RWPE2 (cell line): ENCODE results near the gene USP36.
"Not testable (repeated sequence)": the region's sequence is repeated elsewhere in the genome, so short reads cannot be mapped to it uniquely, and the experiment has no call there.

Experiments used
- ATAC-seq: fragments of 200-7000 bp; cut with Tn5 transposase; 3 replicates; pipeline ENCODE4 v1.9.1; 2021; ENCODE audit warnings: low read depth
- DNase-seq: peaks from one replicate; pipeline ENCODE4 v3.0.0-alpha.2; 2020; ENCODE audit warnings: low spot score
- H3K27ac ChIP-seq: fragments of 450-650 bp; 2 replicates; pipeline ENCODE4 v1.5.1; 2017; ENCODE audit warnings: mild to moderate bottlenecking; ENCODE audit not compliant: poor library complexity, severe bottlenecking
- H3K27me3 ChIP-seq: fragments of 250-450 bp; sonication (Bioruptor Pico); 2 replicates; pipeline ENCODE4 v1.5.1; 2021; ENCODE audit warnings: mild to moderate bottlenecking, moderate library complexity; ENCODE audit not compliant: insufficient read depth, poor library complexity, severe bottlenecking
- H3K36me3 ChIP-seq: fragments of 250-450 bp; sonication (Bioruptor Pico); 2 replicates; pipeline ENCODE4 v1.5.1; 2020; ENCODE audit warnings: low read depth, mild to moderate bottlenecking, moderate library complexity
- H3K4me1 ChIP-seq: fragments of 250-450 bp; sonication (Bioruptor Pico); 2 replicates; pipeline ENCODE4 v1.5.1; 2021; ENCODE audit warnings: mild to moderate bottlenecking, moderate library complexity; ENCODE audit not compliant: insufficient read depth, poor library complexity, severe bottlenecking
- H3K4me3 ChIP-seq: fragments of 250-450 bp; sonication (Bioruptor Pico); 2 replicates; pipeline ENCODE4 v1.5.1; 2021; ENCODE audit warnings: mild to moderate bottlenecking, moderate library complexity; ENCODE audit not compliant: severe bottlenecking
- H3K9me3 ChIP-seq: fragments of 250-450 bp; sonication (Bioruptor Pico); 2 replicates; pipeline ENCODE4 v1.5.1; 2021; ENCODE audit warnings: mild to moderate bottlenecking, moderate library complexity; ENCODE audit not compliant: severe bottlenecking
- CTCF ChIP-seq: fragments of 450-650 bp; IDR thresholded peaks from one replicate; pipeline ENCODE4 v1.5.1; 2017; ENCODE audit warnings: mild to moderate bottlenecking, moderate library complexity; ENCODE audit not compliant: poor library complexity, severe bottlenecking

The USP36 gene

GRCh38 chr17:78868391-78868790, 27.8 kb upstream of the USP36 start:
- H3K27me3 ChIP-seq = no peaks in the 10 kb centered on the region
- H3K36me3 ChIP-seq = peaks cover 8% of the 10 kb centered on the region
- H3K27ac ChIP-seq = no peak overlapping the region
- H3K9me3 ChIP-seq = no peaks in the 10 kb centered on the region
- no peak for TF ChIP-seq CTCF
- H3K4me1 ChIP-seq = peaks cover 10% of the 10 kb centered on the region
- no peak for DNase-seq
- no peak for ATAC-seq
- no peak overlapping the region for H3K4me3 ChIP-seq

- ATAC-seq, H3K36me3 ChIP-seq: not testable (repeated sequence)
Measured at GRCh38 chr17:78867046-78867445, 26.4 kb upstream of the USP36 start.

GRCh38 chr17:78865682-78866390, 25.2 kb upstream of the USP36 start:
- Histone ChIP-seq H3K36me3 (peaks cover 11% of the 10 kb centered on the region), H3K4me3 (no peak overlapping the region), H3K27ac (no peak overlapping the region), H3K9me3 (no peaks in the 10 kb centered on the region), H3K27me3 (no peaks in the 10 kb centered on the region), H3K4me1 (peaks cover 17% of the 10 kb centered on the region)
- TF ChIP-seq CTCF = peak; percentile 93
- ATAC-seq (peak; percentile 60), DNase-seq (no peak)

More at GRCh38 chr17:78867046-78867445, 26.4 kb upstream of the USP36 start:
- H3K27me3 ChIP-seq, H3K4me3 ChIP-seq, DNase-seq, H3K9me3 ChIP-seq, H3K27ac ChIP-seq: not testable (repeated sequence)
- H3K4me1 ChIP-seq = peaks cover 12% of the 10 kb centered on the region

GRCh38 chr17:78864117-78864516, 23.5 kb upstream of the USP36 start:
- no peak for TF ChIP-seq CTCF
- Histone ChIP-seq H3K27me3 (no peaks in the 10 kb centered on the region), H3K4me3 (no peak overlapping the region), H3K36me3 (peaks cover 6% of the 10 kb centered on the region; the same call in 1 of the 2 replicates), H3K9me3 (no peaks in the 10 kb centered on the region), H3K27ac (no peak overlapping the region), H3K4me1 (peaks cover 17% of the 10 kb centered on the region)
- no peak for DNase-seq
- ATAC-seq = no peak

- Histone ChIP-seq H3K4me3 (no peak overlapping the region), H3K27ac (peak overlapping the region; percentile 76), H3K4me1 (peaks cover 17% of the 10 kb centered on the region), H3K27me3 (no peaks in the 10 kb centered on the region), H3K9me3 (no peaks in the 10 kb centered on the region), H3K36me3 (0 out of 2 replicates have a peak, but pooled peaks cover 2% of the 10 kb centered on the region)
- peak; percentile 91 for ATAC-seq
- peak; percentile 85 for DNase-seq
- TF ChIP-seq CTCF = no peak
Measured at GRCh38 chr17:78862073-78863023, 21.7 kb upstream of the USP36 start.
